ENCODE data around the gene CNIH3.

CNIH3 gene

DNA sequence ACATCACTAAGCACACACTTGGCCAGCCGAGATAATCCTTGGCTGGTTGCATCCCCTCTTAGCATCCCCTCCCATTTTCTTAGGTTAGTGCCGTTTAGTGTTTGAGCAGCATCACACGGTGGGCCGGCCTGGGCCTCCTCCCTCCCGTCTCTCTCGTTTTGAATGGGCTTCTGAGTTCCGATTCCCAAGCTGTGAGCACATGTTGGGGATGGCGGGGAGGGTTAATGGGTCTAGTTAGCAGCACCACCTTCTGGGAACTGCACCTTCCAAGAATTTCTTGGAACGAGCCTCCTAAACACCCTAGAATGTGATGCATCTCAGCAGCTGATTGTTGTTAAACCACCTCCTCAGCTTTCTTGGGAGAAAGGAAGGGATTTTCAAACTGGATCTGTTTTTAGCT lies 73.3 kb downstream of the CNIH3 start:
- intact Hi-C loops (cut with DNase I; ENCODE audit: low total_unique reads): no loop called here
- DNase-seq: no peak

GRCh38 chr1:224690576-224690975 lies 74.5 kb downstream of the CNIH3 start:
- Histone ChIP-seq H3K27me3 (no peaks in the 10 kb centered on the region), H3K27ac (no peak overlapping the region), H3K36me3 (no peaks in the 10 kb centered on the region), H3K4me1 (no peaks in the 10 kb centered on the region), H3K9me3 (no peaks in the 10 kb centered on the region), H3K4me3 (no peak overlapping the region)
- no peak for TF ChIP-seq CTCF (IDR thresholded peaks at IDR 0.05)
- intact Hi-C loops (cut with DNase I; ENCODE audit: low total_unique reads): no loop called here
- no peak for DNase-seq

More for the DNA sequence above, 73.3 kb downstream of the CNIH3 start:
- no peaks in the 10 kb centered on the region for H3K27me3 ChIP-seq
- no peaks in the 10 kb centered on the region for H3K4me1 ChIP-seq
- no peak for TF ChIP-seq CTCF (IDR thresholded peaks at IDR 0.05)
- no peak overlapping the region for H3K27ac ChIP-seq
- no peak overlapping the region for H3K4me3 ChIP-seq
- H3K36me3 ChIP-seq: no peaks in the 10 kb centered on the region
- H3K9me3 ChIP-seq: no peaks in the 10 kb centered on the region

DNA sequence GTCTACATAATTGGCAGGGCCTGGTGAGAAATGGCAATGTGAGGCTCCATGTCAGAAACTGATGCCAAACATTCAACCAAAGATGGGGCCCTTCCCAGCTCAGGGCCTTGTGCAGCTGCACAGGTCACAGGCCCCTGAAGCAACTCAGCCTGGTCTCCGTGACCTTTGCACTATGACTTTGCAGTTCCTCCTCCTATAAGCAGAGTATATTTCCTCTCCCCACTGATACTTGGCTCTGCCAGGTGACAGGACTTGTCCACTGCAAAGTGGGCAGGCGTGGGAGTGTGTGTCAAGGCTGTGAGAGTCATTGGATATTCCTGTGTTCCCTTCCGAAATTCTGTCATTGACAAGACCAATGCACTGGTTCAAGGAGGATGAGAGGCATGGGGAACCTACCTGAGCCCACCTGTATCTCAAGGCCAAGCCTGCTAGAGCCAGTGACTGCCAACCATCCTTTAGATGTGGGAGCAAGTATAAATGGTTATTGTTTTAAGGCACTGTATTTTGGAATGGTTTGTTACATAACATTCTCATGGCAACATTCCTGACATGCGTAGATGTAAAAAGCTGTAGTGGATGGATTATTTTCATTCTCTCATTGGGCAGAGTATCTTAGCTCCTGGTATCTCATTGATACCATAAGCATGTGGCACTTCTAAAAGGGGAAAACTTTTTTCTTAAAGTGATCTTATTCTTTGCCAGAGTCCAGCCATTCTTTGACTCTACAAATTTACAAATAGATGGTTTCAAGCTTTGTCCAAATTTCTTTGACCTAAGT lies 75.2 kb downstream of the CNIH3 start:
- H3K27me3 ChIP-seq: no peaks in the 10 kb centered on the region
- no peak overlapping the region for H3K4me3 ChIP-seq
- no peak for TF ChIP-seq CTCF (IDR thresholded peaks at IDR 0.05)
- H3K9me3 ChIP-seq: no peaks in the 10 kb centered on the region
- H3K36me3 ChIP-seq: no peaks in the 10 kb centered on the region
- no peaks in the 10 kb centered on the region for H3K4me1 ChIP-seq
- no peak overlapping the region for H3K27ac ChIP-seq
- intact Hi-C loops (cut with DNase I; ENCODE audit: low total_unique reads): no loop called here
- DNase-seq: no peak

- no peaks in the 10 kb centered on the region for H3K27me3 ChIP-seq
- no peak overlapping the region for H3K27ac ChIP-seq
- TF ChIP-seq CTCF (IDR thresholded peaks at IDR 0.05): no peak
- no peaks in the 10 kb centered on the region for H3K36me3 ChIP-seq
- DNase-seq: no peak
- H3K4me3 ChIP-seq: no peak overlapping the region
- H3K4me1 ChIP-seq: no peaks in the 10 kb centered on the region
- intact Hi-C loops (cut with DNase I; ENCODE audit: low total_unique reads): no loop called here
- H3K9me3 ChIP-seq: no peaks in the 10 kb centered on the region
Measured at GRCh38 chr1:224694969-224695368, 78.9 kb downstream of the CNIH3 start.

DNA sequence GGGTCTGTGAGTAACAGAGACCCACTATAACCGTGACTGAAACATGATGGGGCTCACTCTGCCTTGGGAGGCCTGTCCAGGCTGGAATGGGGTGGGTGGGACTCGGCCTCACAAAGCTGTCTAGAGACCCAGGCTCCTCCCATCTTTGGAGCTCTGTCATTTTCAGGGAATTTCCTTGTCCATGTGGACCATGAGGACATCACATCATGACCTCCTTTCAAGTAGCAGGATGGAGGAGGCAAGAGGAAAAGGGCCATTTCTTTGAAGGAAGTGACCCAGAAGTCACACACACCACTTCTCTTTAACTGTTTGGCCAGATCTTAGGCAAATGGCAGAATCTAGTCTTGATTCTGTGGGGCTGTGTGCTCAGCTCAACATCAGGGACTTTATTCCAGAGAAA lies 79.9 kb downstream of the CNIH3 start:
- intact Hi-C loops (cut with DNase I; ENCODE audit: low total_unique reads): no loop called here
- H3K36me3 ChIP-seq: no peaks in the 10 kb centered on the region
- TF ChIP-seq CTCF (IDR thresholded peaks at IDR 0.05): no peak
- H3K4me1 ChIP-seq: no peaks in the 10 kb centered on the region
- no peak for DNase-seq
- no peaks in the 10 kb centered on the region for H3K27me3 ChIP-seq
- no peak overlapping the region for H3K27ac ChIP-seq
- H3K9me3 ChIP-seq: no peaks in the 10 kb centered on the region
- H3K4me3 ChIP-seq: no peak overlapping the region
